ENCODE results near the gene CEP104. TPM values are rescaled to one million over a fixed set of nuclear protein-coding genes. Genes with fewer than 3 reads are reported as not detected.

The CEP104 gene
- total RNA-seq, 1 experiment from 2014 or later, result 44.1 TPM

DNA sequence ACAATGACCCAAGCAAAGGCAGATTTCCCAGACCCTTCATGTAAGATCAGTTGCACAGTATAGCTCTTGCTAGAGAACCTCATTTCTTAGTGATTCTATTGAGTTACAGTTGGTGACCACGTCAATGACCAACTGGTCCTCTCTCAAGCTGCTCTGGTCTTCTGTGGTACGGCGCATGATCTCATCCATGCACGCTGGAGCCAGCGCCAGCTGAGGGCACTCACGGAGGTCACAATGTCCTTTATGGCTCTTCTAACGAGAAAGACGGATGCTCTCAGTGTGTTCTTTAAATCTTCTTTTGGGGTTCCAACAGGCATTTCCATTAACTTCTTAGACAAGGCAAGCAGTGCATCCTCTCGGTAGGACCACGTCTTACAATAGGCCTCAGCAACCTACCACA, 22.3 kb downstream of the CEP104 start:
- Histone ChIP-seq H3K4me1 (ENCODE audit: control insufficient read depth in 1 of 2, insufficient read depth in 2 of 2, low read length in 2 of 2) (no peaks in the 10 kb centered on the region), H3K27me3 (ENCODE audit: insufficient read depth, low read length) (no peaks in the 10 kb centered on the region), H2AFZ (ENCODE audit: low read depth, low read length, poor library complexity, severe bottlenecking) (no peak overlapping the region), H3K36me3 (ENCODE audit: control insufficient read depth in 1 of 2, insufficient read depth in 2 of 2, low read length in 2 of 2) (peaks cover 9 to 11% of the 10 kb centered on the region in 2 experiments; a peak in 3 of 4 replicates), H3K4me2 (ENCODE audit: low read length) (no peak overlapping the region), H3K9ac (ENCODE audit: low read length) (no peak overlapping the region), H3K79me2 (ENCODE audit: insufficient read depth, low read length) (no peaks in the 10 kb centered on the region), H3K9me2 (ENCODE audit: insufficient read depth) (no peaks in the 10 kb centered on the region), H4K20me1 (ENCODE audit: insufficient read depth) (no peaks in the 10 kb centered on the region), H3K9me3 (ENCODE audit: control insufficient read depth in 1 of 2, insufficient read depth in 1 of 2, low read depth in 1 of 2, low read length in 2 of 2) (no peaks in the 10 kb centered on the region), H3K4me3 (replicated peaks in 1 of 2; ENCODE audit: low read depth in 1 of 2, low read length in 2 of 2) (no peak overlapping the region), H3K27ac (ENCODE audit: low read depth, low read length) (no peak overlapping the region)
- ATAC-seq (no peak), DNase-seq (ENCODE audit: low read depth, low spot score) (no peak)
- intact Hi-C loops (cut with micrococcal nuclease), result no loop called here
- ChIA-PET POLR2A (no interaction called here), CTCF (no interaction called here), RAD21 (ENCODE audit: low non-redundant PET in 1 of 2, low total read pairs in 2 of 2, uncharacterized antibody in 2 of 2, unreplicated experiment in 2 of 2) (no interaction called here)
- TF ChIP-seq, protein P1, sequence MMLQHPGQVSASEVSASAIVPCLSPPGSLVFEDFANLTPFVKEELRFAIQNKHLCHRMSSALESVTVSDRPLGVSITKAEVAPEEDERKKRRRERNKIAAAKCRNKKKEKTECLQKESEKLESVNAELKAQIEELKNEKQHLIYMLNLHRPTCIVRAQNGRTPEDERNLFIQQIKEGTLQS (IDR thresholded peaks at IDR 0.05), result no peak
- no peak for TF ChIP-seq FOSL1 (IDR thresholded peaks at IDR 0.05; ENCODE audit: low read depth)
- BruUV-seq (replicated peaks), result no TSS peak

DNA sequence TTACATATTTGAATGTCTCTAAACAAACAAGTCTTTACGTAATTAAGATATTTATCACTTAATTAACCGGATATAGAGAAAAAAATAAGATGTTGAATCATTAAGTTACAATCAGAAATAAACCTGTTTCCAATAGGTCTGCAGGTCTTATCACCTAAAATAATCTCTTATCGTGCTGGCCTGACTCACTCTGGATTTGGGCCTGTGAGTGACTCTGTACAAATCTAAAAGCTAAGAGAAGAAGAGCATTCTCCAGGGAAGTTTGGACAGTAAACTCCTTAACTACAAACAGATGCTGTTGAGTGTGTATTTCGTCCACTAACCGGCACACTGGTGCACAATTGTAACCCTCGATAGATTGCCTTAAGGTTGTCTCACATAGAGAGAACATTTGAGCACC, 25.3 kb downstream of the CEP104 start:
- no peaks in the 10 kb centered on the region for H3K4me1 ChIP-seq (ENCODE audit: control insufficient read depth in 1 of 2, insufficient read depth in 2 of 2, low read length in 2 of 2)
- no TSS peak for BruUV-seq (replicated peaks)
- ChIA-PET CTCF (no interaction called here), POLR2A (no interaction called here), RAD21 (ENCODE audit: low non-redundant PET in 1 of 2, low total read pairs in 2 of 2, uncharacterized antibody in 2 of 2, unreplicated experiment in 2 of 2) (no interaction called here)
- no peaks in the 10 kb centered on the region for H4K20me1 ChIP-seq (ENCODE audit: insufficient read depth)
- H3K9me3 ChIP-seq (ENCODE audit: control insufficient read depth in 1 of 2, insufficient read depth in 1 of 2, low read depth in 1 of 2, low read length in 2 of 2), result no peaks in the 10 kb centered on the region
- DNase-seq (ENCODE audit: low read depth, low spot score) (no peak), ATAC-seq (no peak)
- no peak overlapping the region for H3K27ac ChIP-seq (ENCODE audit: low read depth, low read length)
- intact Hi-C loops (cut with micrococcal nuclease), result no loop called here
- H3K36me3 ChIP-seq (ENCODE audit: control insufficient read depth in 1 of 2, insufficient read depth in 2 of 2, low read length in 2 of 2), result peaks cover 7 to 8% of the 10 kb centered on the region in 2 experiments; a peak in 3 of 4 replicates
- TF ChIP-seq, protein P1 (IDR thresholded peaks at IDR 0.05), result no peak
- no peak for TF ChIP-seq CBX3 (IDR thresholded peaks at IDR 0.05; ENCODE audit: low read depth)
- no peak overlapping the region for H3K4me2 ChIP-seq (ENCODE audit: low read length)
- no peak overlapping the region for H3K9ac ChIP-seq (ENCODE audit: low read length)
- H2AFZ ChIP-seq (ENCODE audit: low read depth, low read length, poor library complexity, severe bottlenecking), result no peak overlapping the region
- H3K27me3 ChIP-seq (ENCODE audit: insufficient read depth, low read length), result no peaks in the 10 kb centered on the region
- H3K9me2 ChIP-seq (ENCODE audit: insufficient read depth), result no peaks in the 10 kb centered on the region
- H3K4me3 ChIP-seq (replicated peaks in 1 of 2; ENCODE audit: low read depth in 1 of 2, low read length in 2 of 2), result no peak overlapping the region
- no peaks in the 10 kb centered on the region for H3K79me2 ChIP-seq (ENCODE audit: insufficient read depth, low read length)

Data from HCT116 (cell line).